ENCODE measurements around the gene PAWR. TPM values are rescaled to one million over a fixed set of nuclear protein-coding genes. Genes with fewer than 3 reads are reported as not detected.

Gene PAWR
- total and polyA plus RNA-seq, 10 of the 15 experiments (the other 5 are each of a cell fraction or from before 2014, with no cell fraction given): 8.1 to 70.6 (median 24.2) TPM

- Histone ChIP-seq H3K79me2 (ENCODE audit: control insufficient read depth, insufficient read depth, low read length) (no peaks in the 10 kb centered on the region), H3K4me2 (ENCODE audit: control insufficient read depth, insufficient read depth) (no peak overlapping the region), H3K9ac (ENCODE audit: control insufficient read depth, insufficient read depth, low read length) (no peak overlapping the region), H4K20me1 (ENCODE audit: control insufficient read depth, insufficient read depth) (no peaks in the 10 kb centered on the region), H3K4me3 (no peak overlapping the region), H3K36me3 (ENCODE audit: control insufficient read depth in 2 of 2, insufficient read depth in 2 of 2, low read length in 1 of 2) (no peaks in the 10 kb centered on the region; a peak in 2 of 4 replicates), H2AFZ (ENCODE audit: control insufficient read depth, low read depth, low read length) (no peak overlapping the region), H3K27ac (ENCODE audit: control insufficient read depth, insufficient read depth) (no peak overlapping the region), H3K27me3 (replicated peaks in 1 of 2; ENCODE audit: control insufficient read depth in 2 of 2, insufficient read depth in 2 of 2, low read length in 1 of 2) (no peaks in the 10 kb centered on the region), H3K9me3 (replicated peaks; ENCODE audit: control insufficient read depth, insufficient read depth, low read length) (peaks cover 2% of the 10 kb centered on the region; the same call in 1 of the 3 replicates), H3K4me1 (ENCODE audit: control insufficient read depth, insufficient read depth, low read length) (no peaks in the 10 kb centered on the region)
- FAIRE-seq (no peak), ATAC-seq (no peak), DNase-seq (ENCODE audit: low read depth, low spot score) (no peak)
- BruUV-seq (replicated peaks): no TSS peak
- intact Hi-C loops (cut with micrococcal nuclease; ENCODE audit: unreplicated experiment): no loop called here
- RAD21 ChIA-PET (ENCODE audit: unreplicated experiment): no interaction called here
- in situ Hi-C loops (cut with MboI): no loop called here
- POLR2A ChIA-PET: no interaction called here
- 36% methylated on average over 3 of the region's 3 CpGs for WGBS (ENCODE audit: insufficient coverage, insufficient replicate concordance, low lambda C conversion rate, missing lambda C conversion rate)
- SMC1A ChIA-PET (ENCODE audit: uncharacterized antibody, unreplicated experiment): interaction anchor here (1.0 kb wide), 1 partner anchor 54 kb away, joined by 3 read pairs; no protein-coding TSS in a partner anchor
- CTCF ChIA-PET: no interaction called here
- TF ChIP-seq NR2F1 (conservative IDR thresholded peaks at IDR 0.05): no peak
- TF ChIP-seq, protein P1, sequence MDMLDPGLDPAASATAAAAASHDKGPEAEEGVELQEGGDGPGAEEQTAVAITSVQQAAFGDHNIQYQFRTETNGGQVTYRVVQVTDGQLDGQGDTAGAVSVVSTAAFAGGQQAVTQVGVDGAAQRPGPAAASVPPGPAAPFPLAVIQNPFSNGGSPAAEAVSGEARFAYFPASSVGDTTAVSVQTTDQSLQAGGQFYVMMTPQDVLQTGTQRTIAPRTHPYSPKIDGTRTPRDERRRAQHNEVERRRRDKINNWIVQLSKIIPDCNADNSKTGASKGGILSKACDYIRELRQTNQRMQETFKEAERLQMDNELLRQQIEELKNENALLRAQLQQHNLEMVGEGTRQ (IDR thresholded peaks at IDR 0.05; ENCODE audit: borderline replicate concordance, low read depth, low read length): no peak
- TF ChIP-seq, protein P2, sequence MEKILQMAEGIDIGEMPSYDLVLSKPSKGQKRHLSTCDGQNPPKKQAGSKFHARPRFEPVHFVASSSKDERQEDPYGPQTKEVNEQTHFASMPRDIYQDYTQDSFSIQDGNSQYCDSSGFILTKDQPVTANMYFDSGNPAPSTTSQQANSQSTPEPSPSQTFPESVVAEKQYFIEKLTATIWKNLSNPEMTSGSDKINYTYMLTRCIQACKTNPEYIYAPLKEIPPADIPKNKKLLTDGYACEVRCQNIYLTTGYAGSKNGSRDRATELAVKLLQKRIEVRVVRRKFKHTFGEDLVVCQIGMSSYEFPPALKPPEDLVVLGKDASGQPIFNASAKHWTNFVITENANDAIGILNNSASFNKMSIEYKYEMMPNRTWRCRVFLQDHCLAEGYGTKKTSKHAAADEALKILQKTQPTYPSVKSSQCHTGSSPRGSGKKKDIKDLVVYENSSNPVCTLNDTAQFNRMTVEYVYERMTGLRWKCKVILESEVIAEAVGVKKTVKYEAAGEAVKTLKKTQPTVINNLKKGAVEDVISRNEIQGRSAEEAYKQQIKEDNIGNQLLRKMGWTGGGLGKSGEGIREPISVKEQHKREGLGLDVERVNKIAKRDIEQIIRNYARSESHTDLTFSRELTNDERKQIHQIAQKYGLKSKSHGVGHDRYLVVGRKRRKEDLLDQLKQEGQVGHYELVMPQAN (conservative IDR thresholded peaks at IDR 0.05): no peak
- TF ChIP-seq RAD21 (IDR thresholded peaks at IDR 0.05; ENCODE audit: insufficient read depth, low read depth, low read length): no peak
- no peak for TF ChIP-seq YY1 (IDR thresholded peaks at IDR 0.05; ENCODE audit: low read depth, low read length)
- TF ChIP-seq, protein P3, sequence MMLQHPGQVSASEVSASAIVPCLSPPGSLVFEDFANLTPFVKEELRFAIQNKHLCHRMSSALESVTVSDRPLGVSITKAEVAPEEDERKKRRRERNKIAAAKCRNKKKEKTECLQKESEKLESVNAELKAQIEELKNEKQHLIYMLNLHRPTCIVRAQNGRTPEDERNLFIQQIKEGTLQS (IDR thresholded peaks at IDR 0.05; ENCODE audit: borderline replicate concordance, extremely low read depth, low read depth, low read length): no peak
- TF ChIP-seq, protein P4, sequence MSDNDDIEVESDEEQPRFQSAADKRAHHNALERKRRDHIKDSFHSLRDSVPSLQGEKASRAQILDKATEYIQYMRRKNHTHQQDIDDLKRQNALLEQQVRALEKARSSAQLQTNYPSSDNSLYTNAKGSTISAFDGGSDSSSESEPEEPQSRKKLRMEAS (IDR thresholded peaks at IDR 0.05; ENCODE audit: low read depth, low read length): no peak
- TF ChIP-seq ZBED1 (IDR thresholded peaks at IDR 0.05; ENCODE audit: borderline replicate concordance): no peak
- TF ChIP-seq, protein P5, sequence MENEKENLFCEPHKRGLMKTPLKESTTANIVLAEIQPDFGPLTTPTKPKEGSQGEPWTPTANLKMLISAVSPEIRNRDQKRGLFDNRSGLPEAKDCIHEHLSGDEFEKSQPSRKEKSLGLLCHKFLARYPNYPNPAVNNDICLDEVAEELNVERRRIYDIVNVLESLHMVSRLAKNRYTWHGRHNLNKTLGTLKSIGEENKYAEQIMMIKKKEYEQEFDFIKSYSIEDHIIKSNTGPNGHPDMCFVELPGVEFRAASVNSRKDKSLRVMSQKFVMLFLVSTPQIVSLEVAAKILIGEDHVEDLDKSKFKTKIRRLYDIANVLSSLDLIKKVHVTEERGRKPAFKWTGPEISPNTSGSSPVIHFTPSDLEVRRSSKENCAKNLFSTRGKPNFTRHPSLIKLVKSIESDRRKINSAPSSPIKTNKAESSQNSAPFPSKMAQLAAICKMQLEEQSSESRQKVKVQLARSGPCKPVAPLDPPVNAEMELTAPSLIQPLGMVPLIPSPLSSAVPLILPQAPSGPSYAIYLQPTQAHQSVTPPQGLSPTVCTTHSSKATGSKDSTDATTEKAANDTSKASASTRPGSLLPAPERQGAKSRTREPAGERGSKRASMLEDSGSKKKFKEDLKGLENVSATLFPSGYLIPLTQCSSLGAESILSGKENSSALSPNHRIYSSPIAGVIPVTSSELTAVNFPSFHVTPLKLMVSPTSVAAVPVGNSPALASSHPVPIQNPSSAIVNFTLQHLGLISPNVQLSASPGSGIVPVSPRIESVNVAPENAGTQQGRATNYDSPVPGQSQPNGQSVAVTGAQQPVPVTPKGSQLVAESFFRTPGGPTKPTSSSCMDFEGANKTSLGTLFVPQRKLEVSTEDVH (IDR thresholded peaks at IDR 0.05; ENCODE audit: low read depth, partially characterized antibody): no peak
- TF ChIP-seq MLLT1 (IDR thresholded peaks at IDR 0.05): no peak
- no peak for TF ChIP-seq RAD51 (IDR thresholded peaks at IDR 0.05)
Observed at GRCh38 chr12:79563021-79563740, 127.6 kb downstream of the PAWR start.
